Sigmoid colon (tissue), 7 donors: ENCODE results near the gene CD80. TPM values are rescaled to one million over a fixed set of nuclear protein-coding genes. Genes with fewer than 3 reads are reported as not detected.
A peak's percentile ranks its signal among the peaks of the same experiment; 100 is the strongest.

Experiments
- DNase-seq: peaks from one replicate; pipeline ENCODE4 v3.0.0-alpha.2; 2019
- H3K27ac ChIP-seq, 4 donors: fragments of 200-600 bp; sonication (generic); one replicate each; pipeline ENCODE4 v1.5.1; 2016 to 2019; ENCODE audit warnings: mild to moderate bottlenecking in 1 of 4
- H3K27me3 ChIP-seq, 3 donors: fragments of 200-600 bp; sonication (generic); one replicate each; pipeline ENCODE4 v1.5.1; 2019; ENCODE audit warnings: mild to moderate bottlenecking in 1 of 3
- H3K36me3 ChIP-seq, 4 donors: fragments of 200-600 bp; sonication (generic); one replicate each; pipeline ENCODE4 v1.5.1; 2016 to 2019
- H3K4me1 ChIP-seq, 4 donors: fragments of 200-600 bp; sonication (generic); one replicate each; pipeline ENCODE4 v1.5.1; 2017 to 2019
- H3K4me3 ChIP-seq, 4 donors: fragments of 200-600 bp; sonication (generic); one replicate each; pipeline ENCODE4 v1.5.1; 2017 to 2019; ENCODE audit warnings: mild to moderate bottlenecking in 2 of 4, moderate library complexity in 1 of 4
- H3K9me3 ChIP-seq, 4 donors: fragments of 200-600 bp in 3 of 4; sonication (generic) in 3 of 4; one replicate each; pipeline versions ENCODE4 v1.5.1 to v1.6.1; 2013 to 2019
- EP300 ChIP-seq, 4 donors: sonication (generic); formaldehyde crosslinking; IDR thresholded peaks; one replicate each; pipeline ENCODE4 v1.6.1; 2017; ENCODE audit warnings: antibody characterized with exemption in 4 of 4
- POLR2A ChIP-seq, 2 donors: fragments of 450-650 bp; IDR thresholded peaks; one replicate each; pipeline ENCODE4 v1.6.1; 2016; ENCODE audit warnings: antibody characterized with exemption in 2 of 2, mild to moderate bottlenecking in 2 of 2, moderate library complexity in 2 of 2
- POLR2AphosphoS5 ChIP-seq, 4 donors: sonication (generic); formaldehyde crosslinking; IDR thresholded peaks; one replicate each; pipeline ENCODE4 v1.6.1; 2017; ENCODE audit warnings: antibody characterized with exemption in 4 of 4
- WGBS, 2 donors: extraction: QIAGEN DNeasy Blood & Tissue Kit; methylation state at CpG; one replicate each; pipeline ENCODE4 v1.1.7; 2013; 5-methylcytosine and 5-hydroxymethylcytosine counted together
- intact Hi-C: fragments of 100-400 bp; cut with DNase I; formaldehyde crosslinking; loops from one replicate; pipeline ENCODE4 v1.15.1; 2023
- polyA plus RNA-seq, 3 donors: library from polyadenylated mRNA; stranded (reverse); fragments of 200-250 nt; gene quantifications; one replicate each; pipeline ENCODE4 v1.2.3, GENCODE V29; 2013
- total RNA-seq, 4 donors: library from RNA; depleted of rRNA; stranded (reverse); fragments of >200 nt; gene quantifications; one replicate each; pipeline ENCODE4 v1.1.0, GENCODE V29; 2016
- TF ChIP-seq, protein P1 (sequence below), 4 experiments: fragments of 450-650 bp in 3 of 4; fragments of 200-600 bp in 1 of 4; IDR thresholded peaks; one replicate each; pipeline ENCODE4 v1.5.1; 2016 to 2019; ENCODE audit warnings: antibody characterized with exemption in 4 of 4, mild to moderate bottlenecking in 3 of 4, moderate library complexity in 2 of 4
- donor health status: healthy with polysubstance abuse.
- donor health status: Bipolar disorder and iron deficiency.
- donor health status: healthy.

CD80 gene
- total and polyA plus RNA-seq, 7 donors: 0.27 to 2.2 (median 1.6) TPM; not detected in 3

DNA sequence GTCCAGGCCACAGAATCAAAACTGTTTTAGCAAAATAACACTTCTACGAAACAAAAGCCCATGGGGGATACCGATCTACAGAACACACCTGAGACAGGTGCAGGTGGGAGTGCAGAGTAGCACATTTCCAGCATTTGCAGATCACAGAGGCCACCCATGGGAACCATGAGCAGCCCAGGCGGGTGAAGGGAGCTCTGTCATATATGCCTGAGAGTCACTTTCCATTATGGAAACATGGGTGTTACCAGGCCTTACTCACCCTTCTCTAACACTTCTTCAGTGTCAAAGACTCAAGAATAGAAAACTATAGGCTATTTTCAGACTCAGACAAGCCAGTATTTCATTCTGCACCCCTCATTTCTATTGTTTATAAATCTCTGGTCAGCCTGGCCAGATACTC is 41.7 kb upstream of the CD80 start:
- intact Hi-C loops: no loop called here
- Histone ChIP-seq H3K4me1 (peaks cover 0 to 4% (median under 1%) of the 10 kb centered on the region in 4 donors), H3K4me3 (no peak overlapping the region), H3K27me3 (no peaks in the 10 kb centered on the region), H3K27ac (no peak overlapping the region), H3K36me3 (no peaks in the 10 kb centered on the region), H3K9me3 (no peaks in the 10 kb centered on the region)
- DNase-seq: no peak
- WGBS, 2 donors: 90 to 91% methylated on average over 3 of the region's 3 CpGs
- TF ChIP-seq, protein P1, sequence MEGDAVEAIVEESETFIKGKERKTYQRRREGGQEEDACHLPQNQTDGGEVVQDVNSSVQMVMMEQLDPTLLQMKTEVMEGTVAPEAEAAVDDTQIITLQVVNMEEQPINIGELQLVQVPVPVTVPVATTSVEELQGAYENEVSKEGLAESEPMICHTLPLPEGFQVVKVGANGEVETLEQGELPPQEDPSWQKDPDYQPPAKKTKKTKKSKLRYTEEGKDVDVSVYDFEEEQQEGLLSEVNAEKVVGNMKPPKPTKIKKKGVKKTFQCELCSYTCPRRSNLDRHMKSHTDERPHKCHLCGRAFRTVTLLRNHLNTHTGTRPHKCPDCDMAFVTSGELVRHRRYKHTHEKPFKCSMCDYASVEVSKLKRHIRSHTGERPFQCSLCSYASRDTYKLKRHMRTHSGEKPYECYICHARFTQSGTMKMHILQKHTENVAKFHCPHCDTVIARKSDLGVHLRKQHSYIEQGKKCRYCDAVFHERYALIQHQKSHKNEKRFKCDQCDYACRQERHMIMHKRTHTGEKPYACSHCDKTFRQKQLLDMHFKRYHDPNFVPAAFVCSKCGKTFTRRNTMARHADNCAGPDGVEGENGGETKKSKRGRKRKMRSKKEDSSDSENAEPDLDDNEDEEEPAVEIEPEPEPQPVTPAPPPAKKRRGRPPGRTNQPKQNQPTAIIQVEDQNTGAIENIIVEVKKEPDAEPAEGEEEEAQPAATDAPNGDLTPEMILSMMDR (IDR thresholded peaks at IDR 0.05): no peak
- TF ChIP-seq EP300 (IDR thresholded peaks at IDR 0.05) (no peak), POLR2AphosphoS5 (IDR thresholded peaks at IDR 0.05) (no peak), POLR2A (IDR thresholded peaks at IDR 0.05) (no peak)

DNA sequence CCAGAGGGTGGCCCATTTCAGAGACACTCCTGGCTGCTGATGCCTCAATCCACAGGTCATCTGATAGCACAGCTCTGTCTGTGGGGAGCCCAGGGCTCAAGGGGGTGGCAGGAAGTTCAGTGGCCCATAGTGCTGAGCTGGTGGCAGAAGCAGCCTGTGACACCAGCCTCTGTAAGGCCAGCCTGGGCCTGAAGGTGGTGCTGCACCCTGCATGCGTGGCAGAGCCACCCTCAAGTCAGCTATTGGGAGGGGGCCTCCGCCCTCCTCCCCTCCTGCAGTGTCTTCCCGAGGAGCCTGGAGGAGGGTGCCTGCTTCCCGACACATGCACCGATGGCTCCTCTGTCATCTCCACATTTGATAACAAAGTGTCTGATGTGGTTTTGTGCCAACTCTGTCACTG is 41.3 kb upstream of the CD80 start:
- no peak overlapping the region for H3K27ac ChIP-seq
- DNase-seq: no peak

DNA sequence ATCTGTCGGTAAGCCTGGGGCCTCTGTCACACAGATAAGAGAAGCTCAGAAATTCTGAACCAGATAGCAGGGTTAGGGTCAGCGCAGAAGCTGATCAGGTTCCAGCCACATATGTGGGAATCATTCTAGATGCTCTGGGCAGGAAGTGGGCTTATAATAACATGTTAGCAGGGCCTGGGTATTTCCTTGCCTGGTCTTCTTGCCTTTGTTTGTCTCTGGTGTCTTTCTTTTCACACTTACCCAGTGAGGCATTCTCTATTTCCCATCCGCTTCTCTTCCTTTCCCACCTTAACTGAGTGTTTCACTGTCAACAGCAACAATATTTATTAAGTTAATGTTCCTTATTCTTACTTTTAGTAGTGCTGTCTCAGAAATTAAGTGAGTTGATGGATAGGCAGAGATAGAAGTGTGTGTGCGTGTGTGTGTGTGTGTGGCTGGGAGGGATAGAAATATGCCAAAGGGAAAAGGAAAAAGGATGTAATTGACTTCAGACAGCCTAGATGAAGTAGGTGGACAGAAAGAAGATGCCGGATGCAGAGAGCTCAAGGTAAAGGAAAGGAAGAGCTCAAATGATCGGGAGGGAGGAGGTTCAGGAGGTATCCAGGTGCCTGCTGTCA is 40.3 kb upstream of the CD80 start:
- Histone ChIP-seq H3K36me3 (no peaks in the 10 kb centered on the region), H3K9me3 (no peaks in the 10 kb centered on the region), H3K27ac (no peak overlapping the region), H3K27me3 (no peaks in the 10 kb centered on the region), H3K4me3 (no peak overlapping the region), H3K4me1 (peaks cover 0 to 14% (median 2%) of the 10 kb centered on the region in 4 donors)
- intact Hi-C loops: no loop called here
- WGBS, 2 donors: 94% methylated on average over 6 of the region's 6 CpGs
- no peak for DNase-seq
- TF ChIP-seq EP300 (IDR thresholded peaks at IDR 0.05) (no peak), POLR2A (IDR thresholded peaks at IDR 0.05) (no peak)

More for the DNA sequence above, 41.3 kb upstream of the CD80 start:
- H3K27me3 ChIP-seq: no peaks in the 10 kb centered on the region
- H3K4me3 ChIP-seq: no peak overlapping the region
- WGBS, 2 donors: 65 to 78% methylated on average over 5 of the region's 5 CpGs
- intact Hi-C loops: no loop called here
- TF ChIP-seq, protein P1 (IDR thresholded peaks at IDR 0.05): no peak
- no peak for TF ChIP-seq POLR2AphosphoS5 (IDR thresholded peaks at IDR 0.05)
- TF ChIP-seq EP300 (IDR thresholded peaks at IDR 0.05): no peak
- TF ChIP-seq POLR2A (IDR thresholded peaks at IDR 0.05): no peak
- H3K4me1 ChIP-seq: peaks cover 0 to 8% (median 2%) of the 10 kb centered on the region in 4 donors
- no peaks in the 10 kb centered on the region for H3K9me3 ChIP-seq
- no peaks in the 10 kb centered on the region for H3K36me3 ChIP-seq

DNA sequence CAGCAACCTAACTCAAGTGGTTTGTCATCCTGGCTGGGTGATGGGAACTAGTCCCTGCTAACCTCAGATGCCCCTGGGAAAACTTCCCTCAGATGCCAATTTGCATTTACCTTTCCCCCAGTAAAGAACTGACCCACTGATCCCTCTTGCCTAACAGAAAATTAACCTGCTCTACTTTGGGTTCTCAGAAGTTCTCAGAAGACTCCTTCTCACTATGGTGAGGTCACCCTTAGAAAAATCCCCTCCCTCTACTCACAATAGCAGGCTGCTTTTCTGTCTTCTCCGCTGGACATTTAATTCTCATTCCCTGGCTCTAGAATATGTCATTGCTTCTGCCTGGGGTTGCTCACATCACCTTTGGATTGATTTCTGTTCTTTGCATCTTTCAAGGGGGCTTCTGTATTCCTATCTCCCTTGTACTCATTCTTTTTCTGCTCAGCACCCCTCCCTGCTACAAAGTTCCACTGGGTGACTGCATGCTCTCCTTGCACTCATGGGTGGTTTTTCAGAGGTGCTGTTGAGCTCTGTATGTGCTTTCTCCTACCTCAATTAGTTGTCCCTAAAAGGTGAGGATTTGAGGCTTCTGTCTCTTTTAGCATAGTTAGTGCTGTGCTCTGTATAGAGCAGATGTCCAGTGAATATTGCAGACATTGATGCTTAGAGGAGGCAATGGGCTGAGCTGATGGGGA is 39.1 kb upstream of the CD80 start:
- TF ChIP-seq, protein P1 (IDR thresholded peaks at IDR 0.05): no peak
- TF ChIP-seq EP300 (IDR thresholded peaks at IDR 0.05) (no peak), POLR2A (IDR thresholded peaks at IDR 0.05) (no peak), POLR2AphosphoS5 (IDR thresholded peaks at IDR 0.05) (no peak)
- DNase-seq: no peak
- peaks cover 0 to 14% (median 2%) of the 10 kb centered on the region in 4 donors for H3K4me1 ChIP-seq
- WGBS, 2 donors: 79 to 93% methylated on average over 1 of the region's 1 CpG
- intact Hi-C loops: no loop called here
- no peak overlapping the region for H3K27ac ChIP-seq
- H3K27me3 ChIP-seq: no peaks in the 10 kb centered on the region
- no peaks in the 10 kb centered on the region for H3K9me3 ChIP-seq
- no peak overlapping the region for H3K4me3 ChIP-seq
- no peaks in the 10 kb centered on the region for H3K36me3 ChIP-seq

DNA sequence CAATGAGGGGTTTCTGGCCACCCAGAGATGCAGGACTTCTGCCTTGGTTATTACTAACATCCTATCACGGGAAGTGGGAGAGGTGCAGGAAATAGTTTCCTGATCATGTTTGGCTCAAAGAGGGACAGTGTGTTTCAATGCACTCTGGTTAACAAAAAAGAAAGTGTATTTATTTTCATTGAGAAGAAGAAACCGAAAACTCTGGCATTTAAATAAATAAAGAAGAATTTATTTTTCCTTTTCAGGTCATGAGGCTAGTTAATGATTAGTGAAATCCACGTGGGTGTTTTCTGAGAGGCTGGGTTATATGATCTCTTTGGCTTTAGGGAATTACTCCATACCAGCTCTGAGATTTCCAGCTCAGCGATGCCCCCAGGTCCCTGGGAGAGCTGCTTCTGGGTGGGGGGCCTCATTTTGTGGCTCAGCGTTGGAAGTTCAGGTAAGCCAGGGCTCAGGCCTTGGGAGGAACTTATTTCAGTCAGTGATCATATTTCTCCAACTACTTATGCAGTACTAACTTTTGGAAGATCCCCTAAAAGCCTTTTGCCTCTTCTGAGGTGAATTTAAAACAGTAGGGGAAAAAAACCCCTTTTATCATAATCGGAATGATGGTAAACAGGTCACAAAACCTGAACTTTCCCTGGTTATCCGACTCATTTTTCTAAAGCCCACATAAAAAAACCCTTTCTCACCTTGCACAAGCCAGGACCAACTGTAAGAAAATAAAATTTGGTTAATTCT is 38.3 kb upstream of the CD80 start, which contains the start of gene PLA1A:
Gene PLA1A, plus strand, starts transcription at position 338 of the 741 bp plus-strand sequence. Its CDS starts 29 bp downstream, at position 367.
- Histone ChIP-seq H3K27me3 (no peaks in the 10 kb centered on the region), H3K4me1 (peaks cover 0 to 14% (median 2%) of the 10 kb centered on the region in 4 donors), H3K4me3 (no peak within 1 kb of the TSS), H3K9me3 (no peaks in the 10 kb centered on the region), H3K36me3 (no peaks in the 10 kb centered on the region), H3K27ac (peak within 1 kb of the TSS in 3 of 4 donors; percentile 4 to 56 (median 7))
- intact Hi-C loops: no loop called here
- DNase-seq: no peak
- 28 to 56% methylated on average over 7 of the region's 7 CpGs for WGBS, 2 donors
- no peak for TF ChIP-seq POLR2AphosphoS5 (IDR thresholded peaks at IDR 0.05)
- TF ChIP-seq EP300 (IDR thresholded peaks at IDR 0.05): no peak
- no peak for TF ChIP-seq POLR2A (IDR thresholded peaks at IDR 0.05)
- TF ChIP-seq, protein P1 (IDR thresholded peaks at IDR 0.05): no peak
